BJ (cell line): ENCODE measurements around the gene IGDCC3. TPM values are rescaled to one million over a fixed set of nuclear protein-coding genes. Genes with fewer than 3 reads are reported as not detected.

ENCODE experiments used
- CTCF ChIA-PET: fragments of 350-600 bp; formaldehyde crosslinking; extraction: SDS; loops from one replicate; lab custom pipeline; 2021; ENCODE audit warnings: antibody characterized with exemption, inconsistent platforms; lab: Yijun Ruan, JAX
- POLR2A ChIA-PET: fragments of 300-600 bp; sonication (Branson Sonifier 250); formaldehyde crosslinking; extraction: SDS; loops from one replicate; lab custom pipeline; 2021; ENCODE audit warnings: antibody characterized with exemption; lab: Charles Lee
- DNase-seq: peaks from one replicate; pipeline ENCODE4 v3.0.0-alpha.2; 2011; ENCODE audit warnings: low read depth
- H3K27me3 ChIP-seq: 2 replicates; pipeline ENCODE4 v1.6.0; 2011; ENCODE audit warnings: low read length; ENCODE audit not compliant: control insufficient read depth, insufficient read depth
- H3K36me3 ChIP-seq: 2 replicates; pipeline ENCODE4 v1.5.1; 2011; ENCODE audit warnings: low read length; ENCODE audit not compliant: control insufficient read depth, insufficient read depth
- H3K4me3 ChIP-seq: 2 replicates; pipeline ENCODE4 v1.5.1; 2011; ENCODE audit warnings: low read depth, mild to moderate bottlenecking, control low read depth, low read length
- polyA plus RNA-seq: library from polyadenylated mRNA; depleted of rRNA; stranded (reverse); fragments of >200 nt; gene quantifications from 2 replicates; pipeline ENCODE4 v1.2.3, GENCODE V29; 2011
- TF ChIP-seq, protein P1 (sequence below): IDR thresholded peaks from 2 replicates; pipeline ENCODE4 v1.5.1; 2011; ENCODE audit warnings: low read depth, mild to moderate bottlenecking, control low read depth, inconsistent platforms, low read length, moderate library complexity; ENCODE audit not compliant: insufficient read depth

IGDCC3 gene
- polyA plus RNA-seq, 1 experiment, result not detected

DNA sequence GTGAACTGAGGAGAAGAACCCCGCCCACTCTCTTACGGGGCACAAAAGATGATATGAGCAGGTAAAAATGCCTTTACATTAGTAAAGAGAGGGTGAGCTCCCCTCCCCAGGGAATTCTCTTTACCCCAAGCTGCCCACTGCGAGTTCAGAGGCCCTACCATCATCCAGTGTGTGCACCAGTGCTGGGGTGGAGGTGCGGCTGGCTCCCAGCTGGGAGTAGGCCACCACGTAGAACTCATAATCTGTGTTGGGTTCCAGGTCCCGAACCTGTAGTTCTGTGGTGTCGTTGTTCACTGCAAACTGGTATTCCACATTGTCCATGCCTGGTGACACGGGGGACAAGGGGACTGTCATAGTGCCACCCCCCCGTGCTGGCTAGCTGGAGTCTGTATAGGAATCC lies 17.1 kb upstream of the IGDCC3 start:
- peaks cover 6% of the 10 kb centered on the region for H3K27me3 ChIP-seq
- no peak overlapping the region for H3K4me3 ChIP-seq
- H3K36me3 ChIP-seq, result no peaks in the 10 kb centered on the region
- no peak for DNase-seq
- POLR2A ChIA-PET, result no interaction called here
- CTCF ChIA-PET, result interaction anchor here (0.7 to 20.1 kb wide), 4 partner anchors 9 to 124 kb away, joined by 3 to 454 read pairs (median 10); no protein-coding TSS in a partner anchor
- TF ChIP-seq, protein P1, sequence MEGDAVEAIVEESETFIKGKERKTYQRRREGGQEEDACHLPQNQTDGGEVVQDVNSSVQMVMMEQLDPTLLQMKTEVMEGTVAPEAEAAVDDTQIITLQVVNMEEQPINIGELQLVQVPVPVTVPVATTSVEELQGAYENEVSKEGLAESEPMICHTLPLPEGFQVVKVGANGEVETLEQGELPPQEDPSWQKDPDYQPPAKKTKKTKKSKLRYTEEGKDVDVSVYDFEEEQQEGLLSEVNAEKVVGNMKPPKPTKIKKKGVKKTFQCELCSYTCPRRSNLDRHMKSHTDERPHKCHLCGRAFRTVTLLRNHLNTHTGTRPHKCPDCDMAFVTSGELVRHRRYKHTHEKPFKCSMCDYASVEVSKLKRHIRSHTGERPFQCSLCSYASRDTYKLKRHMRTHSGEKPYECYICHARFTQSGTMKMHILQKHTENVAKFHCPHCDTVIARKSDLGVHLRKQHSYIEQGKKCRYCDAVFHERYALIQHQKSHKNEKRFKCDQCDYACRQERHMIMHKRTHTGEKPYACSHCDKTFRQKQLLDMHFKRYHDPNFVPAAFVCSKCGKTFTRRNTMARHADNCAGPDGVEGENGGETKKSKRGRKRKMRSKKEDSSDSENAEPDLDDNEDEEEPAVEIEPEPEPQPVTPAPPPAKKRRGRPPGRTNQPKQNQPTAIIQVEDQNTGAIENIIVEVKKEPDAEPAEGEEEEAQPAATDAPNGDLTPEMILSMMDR, result no peak

DNA sequence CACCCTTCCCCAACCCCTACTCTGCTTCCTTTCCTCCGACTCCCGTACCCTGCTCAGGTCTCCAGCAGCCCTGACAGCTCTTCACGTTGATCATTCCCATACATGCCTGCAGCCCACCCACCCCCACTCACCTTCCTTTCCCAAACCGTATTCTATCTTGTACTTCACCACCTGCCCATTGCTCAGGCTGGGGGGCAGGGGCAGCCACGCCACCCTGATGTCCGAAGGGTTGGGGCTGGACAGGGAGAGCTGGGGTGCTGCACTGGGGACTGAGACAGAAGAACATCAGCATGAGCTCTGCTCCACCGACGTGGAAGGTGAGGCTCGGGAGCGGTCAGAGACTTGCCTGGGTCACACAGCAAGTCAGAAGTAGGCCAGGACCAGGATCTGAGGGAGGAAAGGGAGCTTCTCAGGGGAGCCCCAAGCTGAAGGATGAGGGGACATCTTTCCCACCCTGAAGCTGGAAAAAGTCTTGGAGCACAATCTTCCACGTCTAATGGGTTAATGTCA lies 16.5 kb upstream of the IGDCC3 start:
- ChIA-PET POLR2A (no interaction called here), CTCF (interaction anchor here (0.7 to 20.1 kb wide), 3 partner anchors 9 to 73 kb away, joined by 3 to 454 read pairs (median 16); no protein-coding TSS in a partner anchor)
- TF ChIP-seq, protein P1, result no peak
- no peak overlapping the region for H3K4me3 ChIP-seq
- DNase-seq, result no peak
- H3K27me3 ChIP-seq, result peaks cover 6% of the 10 kb centered on the region
- H3K36me3 ChIP-seq, result no peaks in the 10 kb centered on the region

DNA sequence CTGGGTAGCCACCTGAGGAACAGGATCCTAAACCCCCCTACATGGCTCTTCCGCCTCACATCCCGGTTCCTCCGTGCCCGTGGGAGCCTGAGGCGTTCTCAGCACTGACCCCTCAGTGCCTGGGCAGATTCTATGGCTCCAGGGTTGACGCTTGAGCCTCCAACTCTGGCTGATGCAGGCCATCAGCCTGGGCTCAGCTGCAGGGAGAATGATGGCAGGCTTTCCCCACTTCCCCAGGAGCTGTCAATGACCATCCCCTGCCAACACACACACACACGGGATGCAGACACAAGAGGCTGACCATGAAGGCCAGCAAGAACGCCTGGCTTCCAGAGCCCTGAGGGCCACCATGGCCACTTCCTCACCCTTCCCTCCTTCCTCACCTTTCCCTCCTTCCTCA lies 15.8 kb upstream of the IGDCC3 start:
- CTCF ChIA-PET, result interaction anchor here (2.1 to 20.1 kb wide), 2 partner anchors 8 to 71 kb away, joined by 16 to 454 read pairs; no protein-coding TSS in a partner anchor
- TF ChIP-seq, protein P1, result no peak
- Histone ChIP-seq H3K36me3 (no peaks in the 10 kb centered on the region), H3K27me3 (peaks cover 6% of the 10 kb centered on the region), H3K4me3 (no peak overlapping the region)
- POLR2A ChIA-PET, result no interaction called here
- no peak for DNase-seq

DNA sequence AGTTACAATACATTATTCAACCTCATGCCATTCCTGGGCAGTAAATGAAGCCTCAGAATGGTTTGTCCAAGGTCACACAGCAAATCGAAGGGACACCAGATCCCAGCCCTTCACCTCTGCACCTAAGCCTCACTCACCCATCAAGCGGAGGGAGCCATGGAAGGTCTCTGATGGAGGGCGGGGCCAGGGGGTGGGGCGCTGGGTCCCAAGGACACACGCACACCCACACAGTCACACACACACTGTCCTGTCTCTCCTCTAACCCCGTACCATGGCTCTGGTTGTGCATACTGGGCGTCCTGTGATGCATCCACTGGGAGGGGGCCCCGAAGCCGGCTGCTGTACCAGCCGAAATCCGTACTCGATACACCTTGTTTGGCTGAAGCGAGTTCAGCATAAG lies 15.3 kb upstream of the IGDCC3 start:
- Histone ChIP-seq H3K4me3 (no peak overlapping the region), H3K36me3 (no peaks in the 10 kb centered on the region), H3K27me3 (peaks cover 6% of the 10 kb centered on the region)
- ChIA-PET CTCF (interaction anchor here (20.1 kb wide), 1 partner anchor 71 kb away, joined by 454 read pairs; no protein-coding TSS in a partner anchor), POLR2A (no interaction called here)
- TF ChIP-seq, protein P1, result no peak
- no peak for DNase-seq

DNA sequence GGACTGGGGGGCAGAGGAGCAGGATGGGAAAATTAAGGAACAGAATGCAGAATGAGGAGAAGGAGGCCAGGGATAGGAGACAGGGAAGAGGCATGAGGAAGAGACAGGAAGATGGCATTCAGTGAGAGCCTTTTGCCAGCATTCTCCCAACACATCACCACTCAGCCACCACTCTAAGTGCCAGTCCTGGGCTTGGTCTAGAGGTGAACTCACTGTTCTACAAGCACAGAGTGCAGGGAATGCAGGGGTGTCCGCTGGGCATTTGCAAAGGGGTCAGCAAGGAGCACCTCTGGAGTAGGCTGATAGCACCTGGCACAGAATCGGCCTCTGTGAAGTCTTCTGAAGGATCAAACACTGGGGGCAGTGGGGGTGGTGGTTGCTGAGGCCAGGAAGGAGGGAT lies 14.6 kb upstream of the IGDCC3 start:
- Histone ChIP-seq H3K27me3 (peaks cover 6% of the 10 kb centered on the region), H3K36me3 (no peaks in the 10 kb centered on the region), H3K4me3 (no peak overlapping the region)
- ChIA-PET CTCF (interaction anchor here (4.1 to 20.1 kb wide), 2 partner anchors 8 to 70 kb away, joined by 22 to 454 read pairs; no protein-coding TSS in a partner anchor), POLR2A (no interaction called here)
- no peak for DNase-seq
- TF ChIP-seq, protein P1, result no peak
